NK-92 (cell line): ENCODE data around the gene POLR1G.
A peak's percentile ranks its signal among the peaks of the same experiment; 100 is the strongest.

Experiments used
- DNase-seq: peaks from one replicate; lab custom pipeline; 2025; ENCODE audit not compliant: unreplicated experiment; lab: John Stamatoyannopoulos, UW

The POLR1G gene, protein sequence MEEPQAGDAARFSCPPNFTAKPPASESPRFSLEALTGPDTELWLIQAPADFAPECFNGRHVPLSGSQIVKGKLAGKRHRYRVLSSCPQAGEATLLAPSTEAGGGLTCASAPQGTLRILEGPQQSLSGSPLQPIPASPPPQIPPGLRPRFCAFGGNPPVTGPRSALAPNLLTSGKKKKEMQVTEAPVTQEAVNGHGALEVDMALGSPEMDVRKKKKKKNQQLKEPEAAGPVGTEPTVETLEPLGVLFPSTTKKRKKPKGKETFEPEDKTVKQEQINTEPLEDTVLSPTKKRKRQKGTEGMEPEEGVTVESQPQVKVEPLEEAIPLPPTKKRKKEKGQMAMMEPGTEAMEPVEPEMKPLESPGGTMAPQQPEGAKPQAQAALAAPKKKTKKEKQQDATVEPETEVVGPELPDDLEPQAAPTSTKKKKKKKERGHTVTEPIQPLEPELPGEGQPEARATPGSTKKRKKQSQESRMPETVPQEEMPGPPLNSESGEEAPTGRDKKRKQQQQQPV

GRCh38 chr19:45406226-45407090 lies at the start of gene POLR1G:
Gene POLR1G (plus strand): TSS chr19:45406644. CDS start chr19:45406697, 53 bp downstream.
- no peak for DNase-seq

- no peak for DNase-seq
Measured at GRCh38 chr19:45356760-45357444, 49.5 kb upstream of the POLR1G start.

GRCh38 chr19:45357445-45357783 lies 49.0 kb upstream of the POLR1G start:
- DNase-seq = no peak

DNA sequence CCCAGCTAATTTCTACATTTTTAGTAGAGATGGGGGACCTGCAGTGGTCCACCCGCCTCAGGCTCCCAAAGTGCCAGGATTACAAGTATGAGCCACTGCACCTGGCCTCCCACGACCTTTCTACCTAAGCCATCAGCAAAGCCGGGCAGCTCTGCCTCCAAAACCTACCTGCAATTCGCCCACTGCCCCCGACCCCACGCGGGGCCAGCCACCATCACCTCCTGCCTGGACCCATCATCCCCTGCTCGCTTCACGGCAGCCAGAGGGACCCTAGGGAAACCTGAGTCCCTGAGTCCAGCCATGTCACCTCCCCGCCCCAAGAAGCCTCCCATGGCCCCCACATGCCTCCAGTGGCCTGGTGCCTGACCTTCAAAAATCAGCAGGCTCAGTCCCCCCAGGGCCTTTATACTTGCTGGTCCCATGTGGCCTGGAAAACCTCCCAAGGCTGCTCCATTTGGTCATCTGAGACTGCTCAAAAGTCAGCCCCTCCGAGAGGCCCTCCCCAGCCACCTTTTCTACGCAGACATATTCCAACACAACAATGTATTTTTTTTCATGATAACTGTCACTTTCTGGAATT lies 48.1 kb upstream of the POLR1G start:
- no peak for DNase-seq

DNA sequence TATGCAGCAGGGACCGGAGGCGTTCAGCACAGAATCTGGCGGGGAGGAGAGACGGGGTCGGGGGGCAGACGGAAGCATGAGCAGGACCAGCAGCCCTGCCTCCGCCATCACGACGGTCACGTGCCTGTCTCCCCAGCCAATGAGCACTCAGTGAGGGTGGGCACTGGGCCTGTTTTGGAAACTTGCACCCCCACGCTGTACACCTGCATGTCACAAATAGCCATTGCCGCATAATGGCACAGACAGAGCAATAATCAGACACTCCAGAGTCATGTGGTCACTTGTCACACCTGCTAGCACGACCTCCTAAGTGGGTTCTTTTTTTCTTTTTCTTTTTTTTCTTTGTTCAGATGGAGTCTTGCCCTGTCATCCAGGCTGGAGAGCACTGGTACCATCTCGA lies 44.8 kb upstream of the POLR1G start:
- DNase-seq = no peak

GRCh38 chr19:45362291-45362690 lies 44.2 kb upstream of the POLR1G start:
- DNase-seq = no peak

- no peak for DNase-seq
Measured at GRCh38 chr19:45363861-45364459, 42.5 kb upstream of the POLR1G start.

DNA sequence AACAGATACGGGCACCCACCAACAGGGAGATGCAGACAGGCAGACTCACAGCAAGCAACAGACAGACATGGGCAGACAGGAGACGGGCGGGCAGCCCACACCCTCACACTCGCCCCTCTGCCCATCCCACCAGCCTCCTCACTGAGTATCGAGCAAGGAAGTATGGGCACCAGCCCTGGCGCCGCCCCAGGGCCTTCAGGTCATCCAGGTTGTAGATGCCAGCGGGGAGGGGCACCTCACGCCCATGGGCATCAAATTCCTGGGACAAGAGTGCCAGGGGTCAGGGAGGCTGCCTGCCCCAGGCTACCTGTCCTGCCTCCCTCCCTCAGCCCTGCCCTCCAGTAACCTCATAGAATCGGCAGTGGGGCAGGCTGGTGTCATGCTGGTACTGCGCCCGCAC lies 41.7 kb upstream of the POLR1G start:
- no peak for DNase-seq

- no peak for DNase-seq
Measured at GRCh38 chr19:45368127-45368526, 38.3 kb upstream of the POLR1G start.

DNA sequence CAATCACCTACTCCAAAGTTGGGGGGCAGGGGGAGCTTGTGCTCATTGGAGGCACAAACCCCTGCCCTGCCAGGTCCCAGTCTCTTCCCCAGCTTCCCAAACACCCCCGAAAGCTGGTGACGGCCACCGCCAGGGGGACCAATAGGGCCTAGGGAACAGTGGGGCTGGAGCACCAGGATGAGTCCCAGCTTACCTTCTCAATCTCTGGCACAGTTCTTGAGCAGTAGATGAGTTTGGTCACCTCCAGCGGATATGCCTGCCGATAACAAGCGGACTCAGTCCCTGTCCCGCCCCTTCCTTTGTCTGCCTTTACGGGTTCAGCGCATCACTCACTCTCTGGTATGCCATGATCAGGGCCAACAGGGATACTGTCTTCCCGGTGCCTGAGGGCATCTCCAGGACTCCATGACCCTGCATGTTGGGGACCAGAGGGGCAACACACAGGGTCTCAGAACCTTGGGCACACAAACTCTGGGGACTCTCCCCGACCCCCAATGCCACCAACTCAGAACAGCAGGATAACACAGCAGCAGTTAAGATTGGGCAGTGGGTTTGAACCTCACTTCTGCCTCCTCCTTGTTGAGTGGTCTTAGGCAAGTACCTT lies 37.6 kb upstream of the POLR1G start:
- no peak for DNase-seq

GRCh38 chr19:45370410-45371204 lies 35.8 kb upstream of the POLR1G start, which contains the start of gene ERCC2:
Gene ERCC2 (minus strand): TSS chr19:45370573. CDS start chr19:45370540, 33 bp downstream.
- peak; percentile 90 for DNase-seq

DNA sequence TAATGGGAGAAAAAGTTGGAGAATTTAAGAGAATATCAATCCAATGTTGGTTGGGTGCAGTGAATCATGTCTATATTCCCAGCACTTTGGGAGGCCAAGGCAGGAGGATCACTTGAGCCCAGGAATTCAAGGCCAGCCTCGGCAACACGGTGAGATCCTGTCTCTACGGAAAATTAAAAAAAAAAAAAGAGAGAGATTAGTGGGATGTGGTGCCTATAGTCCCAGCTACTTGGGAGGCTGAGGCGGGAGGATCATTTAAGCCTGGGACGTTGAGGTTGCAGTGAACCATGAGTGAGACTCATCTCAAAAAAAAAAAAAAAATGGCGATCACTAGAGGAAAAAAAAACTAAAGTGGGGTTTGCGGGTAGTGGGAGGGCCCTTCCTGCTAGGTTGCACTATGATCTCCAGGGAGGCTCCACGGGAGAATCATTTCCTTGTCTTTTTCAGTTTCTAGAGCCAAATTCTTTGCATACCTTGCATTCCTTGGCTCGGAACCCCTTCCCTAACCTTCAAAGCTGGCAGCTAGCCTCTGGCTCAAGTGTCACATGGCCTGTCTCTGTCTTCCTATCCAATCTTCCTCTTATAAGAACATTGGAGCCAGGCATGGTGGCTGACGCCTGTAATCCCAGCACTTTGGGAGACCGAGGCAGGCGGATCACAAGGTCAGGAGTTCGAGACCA lies 30.3 kb upstream of the POLR1G start:
- DNase-seq = no peak

GRCh38 chr19:45380107-45380506 lies 26.3 kb upstream of the POLR1G start:
- DNase-seq = no peak

GRCh38 chr19:45382426-45382825 lies 24.0 kb upstream of the POLR1G start:
- DNase-seq = no peak

GRCh38 chr19:45385392-45386221 lies 20.8 kb upstream of the POLR1G start:
- DNase-seq = no peak

DNA sequence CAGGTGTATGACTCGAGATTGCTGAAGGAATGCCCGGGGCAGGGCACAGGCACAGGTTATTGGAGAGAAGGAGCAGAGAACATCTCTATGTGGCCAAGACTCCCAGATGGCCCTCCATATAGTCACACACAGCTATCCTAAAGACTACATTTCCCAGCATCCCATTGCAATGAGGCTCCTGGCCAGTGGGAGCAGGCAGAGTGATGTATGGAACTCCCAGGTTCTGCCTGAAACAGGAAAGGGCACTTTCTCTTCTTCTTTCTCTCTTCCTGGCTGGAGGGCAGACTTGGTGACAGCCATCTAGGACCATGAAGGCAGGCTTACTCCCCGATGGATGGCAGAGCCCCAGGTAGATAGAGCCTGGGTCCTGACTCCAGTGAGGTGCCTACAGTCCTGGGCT lies 15.1 kb upstream of the POLR1G start:
- no peak for DNase-seq

GRCh38 chr19:45391871-45392665 lies 14.4 kb upstream of the POLR1G start:
- no peak for DNase-seq
